Ovary (tissue), 3 donors: Measurements from ENCODE around the gene BMI1.

Experiments used
- CTCF ChIP-seq, 3 donors: fragments of 450-650 bp in 2 of 3; fragments of 200-600 bp in 1 of 3; IDR thresholded peaks; one replicate each; pipeline versions ENCODE4 v1.5.1 to v1.8.0; 2016 to 2022; ENCODE audit warnings: antibody characterized with exemption in 3 of 3, mild to moderate bottlenecking in 1 of 3
- EP300 ChIP-seq: sonication (generic); formaldehyde crosslinking; IDR thresholded peaks from one replicate; pipeline ENCODE4 v1.6.1; 2017; ENCODE audit warnings: antibody characterized with exemption
- POLR2A ChIP-seq: fragments of 450-650 bp; IDR thresholded peaks from one replicate; pipeline ENCODE4 v1.6.1; 2017; ENCODE audit warnings: antibody characterized with exemption, mild to moderate bottlenecking, moderate library complexity
- donor health status: DM: no; HTN: no; CAD: no.

DNA sequence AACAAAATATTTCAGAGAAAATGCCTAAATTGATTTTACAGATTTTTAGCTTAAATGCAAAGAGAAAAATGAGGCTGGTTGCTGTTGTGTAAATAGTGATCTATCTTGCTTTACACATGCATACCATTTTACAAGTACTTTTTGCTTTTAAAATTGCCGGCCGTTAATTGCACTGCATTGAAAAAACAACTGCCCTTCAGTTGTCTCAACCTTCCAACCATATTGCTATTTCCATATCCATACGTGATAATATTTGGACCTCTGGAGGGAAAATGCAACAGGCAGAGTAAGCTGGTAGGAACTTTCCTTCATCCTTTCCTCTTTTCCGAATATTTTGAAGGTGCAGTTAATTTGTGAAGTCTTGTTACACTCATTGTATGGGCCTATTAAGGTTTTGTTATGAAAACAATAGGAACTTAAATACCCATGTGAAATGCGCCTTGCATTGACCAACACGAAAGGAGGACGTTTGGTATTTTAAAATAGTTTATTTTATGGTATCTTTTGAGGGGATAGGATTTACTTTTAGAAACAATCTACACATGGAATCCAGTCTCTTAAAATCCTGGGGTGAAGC is 11.3 kb downstream of the BMI1 start:
- no peak for TF ChIP-seq POLR2A
- no peak for TF ChIP-seq CTCF (IDR thresholded peaks at IDR 0.05)
- no peak for TF ChIP-seq EP300
